NCI-H187 (cell line): ENCODE data around the gene TNRC18.
"Not testable (repeated sequence)": the region's sequence is repeated elsewhere in the genome, so short reads cannot be mapped to it uniquely, and the experiment has no call there.

Source experiments
- DNase-seq, 2 experiments: peaks; one replicate each; lab custom pipeline; 2025; lab: John Stamatoyannopoulos, UW

The TNRC18 gene

DNA sequence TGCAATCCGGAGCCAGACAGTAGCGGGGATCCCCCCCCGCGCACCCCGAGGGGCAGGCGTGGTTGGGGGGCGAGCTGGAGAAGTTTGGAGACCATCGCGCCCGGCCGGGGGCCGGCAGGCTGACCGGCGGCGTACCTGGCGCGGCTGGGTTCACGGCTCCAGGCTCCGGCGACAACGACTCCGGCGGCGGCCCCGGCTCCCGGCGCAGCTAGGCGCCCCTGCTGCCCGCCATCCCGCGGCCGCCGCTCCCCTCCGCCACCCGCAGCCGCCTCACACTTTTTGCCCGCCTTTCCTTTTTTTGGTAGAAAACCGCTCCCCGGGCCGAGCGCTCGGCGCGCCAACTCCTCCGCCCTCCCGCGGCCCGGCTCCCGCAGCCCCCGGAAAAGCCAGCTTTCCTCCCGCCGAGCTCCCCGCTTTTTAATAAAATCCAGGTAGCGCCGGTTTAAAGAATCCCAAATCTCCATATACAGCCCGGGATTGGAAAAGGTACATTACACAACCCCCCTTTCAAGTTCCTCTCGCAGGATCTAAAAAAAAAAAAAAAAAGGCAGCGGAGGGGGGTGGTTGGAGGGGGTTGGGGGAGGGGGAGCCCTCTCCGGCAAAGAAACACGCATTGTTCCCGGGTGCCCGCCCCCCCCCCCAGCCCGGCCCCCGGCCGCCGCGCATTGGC lies at the start of gene TNRC18:
Gene TNRC18 (minus strand): TSS at position 529 of the 670 bp plus-strand sequence. CDS start 2,588 bp downstream, outside the sequence.
- DNase-seq, result no peak

DNA sequence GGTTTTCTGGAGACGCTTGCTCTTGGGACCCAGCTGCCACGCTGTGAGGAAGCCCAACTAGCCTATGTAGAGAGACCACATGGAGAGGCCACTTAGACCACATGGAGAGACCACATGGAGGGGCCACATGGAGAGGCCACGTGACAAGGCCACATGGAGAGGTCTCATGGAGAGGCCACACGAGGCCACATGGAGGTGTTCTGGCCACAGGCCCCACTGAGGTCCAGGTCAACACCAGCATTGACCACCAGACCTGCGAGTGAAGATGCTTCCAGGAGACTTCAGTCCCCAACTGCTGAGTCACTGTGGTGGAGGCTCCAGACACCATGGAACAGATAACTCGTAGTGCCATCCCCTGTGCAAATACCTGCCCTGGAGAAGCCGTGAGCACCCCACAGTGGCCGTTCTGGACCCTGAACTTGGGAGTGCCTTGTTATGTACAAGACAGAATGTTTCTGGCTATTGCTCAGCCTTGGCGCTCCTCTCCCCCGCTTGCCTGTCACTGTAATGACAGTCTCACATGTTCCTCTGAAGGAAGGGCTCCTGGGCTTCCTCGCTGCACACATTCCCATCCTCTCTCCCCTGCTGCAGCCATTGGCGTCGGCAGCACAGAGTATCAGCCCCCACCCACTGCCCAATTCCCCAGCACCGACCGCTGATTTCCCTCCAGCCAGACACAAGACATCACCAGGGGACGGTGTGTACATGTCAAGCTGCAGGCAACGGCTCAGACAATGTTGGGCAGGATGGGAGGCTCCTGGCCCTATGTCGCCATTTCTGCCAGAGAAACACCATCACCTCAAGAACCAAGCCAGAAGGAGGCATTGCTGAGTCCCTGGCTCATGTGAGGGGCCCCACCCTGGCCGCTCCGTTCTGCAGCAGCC lies 49.0 kb upstream of the TNRC18 start:
- no peak for DNase-seq

DNA sequence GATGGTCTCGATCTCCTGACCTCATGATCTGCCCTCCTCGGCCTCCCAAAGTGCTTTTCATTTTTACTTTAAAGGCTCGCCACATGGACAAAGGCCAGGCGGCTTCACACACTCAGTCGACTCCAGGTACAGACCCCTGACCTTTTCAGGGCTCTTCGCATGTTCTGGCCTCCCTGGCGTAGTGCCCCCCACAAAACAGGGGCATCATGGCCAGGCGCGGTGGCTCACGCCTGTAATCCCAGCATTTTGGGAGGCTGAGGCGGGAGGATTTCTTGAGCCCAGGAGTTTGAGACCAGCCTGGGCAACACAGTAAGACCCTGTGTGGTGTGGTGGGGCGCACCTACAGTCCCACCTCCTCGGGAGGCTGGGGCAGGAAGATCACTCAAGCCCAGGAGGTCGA lies 48.0 kb upstream of the TNRC18 start:
- DNase-seq, result not testable (repeated sequence)

DNA sequence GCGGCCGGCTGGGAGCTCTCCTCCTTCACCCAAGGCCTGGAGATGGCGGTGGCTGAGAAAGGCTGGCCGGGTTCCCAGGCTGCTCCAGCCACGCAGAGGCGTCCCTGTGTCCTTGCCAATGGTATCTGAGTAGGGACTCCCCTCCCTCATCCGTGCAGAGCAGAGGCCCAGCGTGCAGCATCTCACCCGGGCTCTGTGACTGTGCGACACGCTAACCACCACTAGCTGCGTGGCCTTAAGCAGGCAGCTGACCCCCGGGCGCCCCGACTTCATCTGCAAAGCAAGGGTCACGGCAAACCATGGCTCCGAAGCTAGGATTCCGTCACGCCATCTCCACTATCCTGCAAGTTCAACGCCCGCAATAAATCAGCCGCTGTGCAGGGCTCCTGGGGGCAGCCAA lies 47.2 kb upstream of the TNRC18 start:
- DNase-seq, result no peak

DNA sequence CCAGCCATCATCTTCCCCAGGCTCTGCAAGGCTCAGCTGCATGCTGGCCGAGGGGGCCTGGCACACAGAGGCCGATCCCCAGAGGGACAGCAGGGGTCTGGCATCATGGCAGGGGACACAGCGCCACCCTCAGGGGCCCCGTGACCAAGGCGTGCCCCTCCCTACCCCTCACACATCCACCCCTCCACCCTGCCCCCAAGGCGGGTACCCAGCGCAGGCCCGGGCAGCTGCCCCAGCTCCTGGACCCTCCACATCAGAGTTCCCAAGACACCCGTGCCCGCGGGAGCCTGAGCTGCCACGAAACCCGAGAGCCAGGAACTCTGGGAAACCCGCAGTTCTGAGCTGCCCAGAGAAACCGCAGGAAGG lies 46.5 kb upstream of the TNRC18 start:
- DNase-seq, result no peak

- no peak for DNase-seq
These were observed 45.9 kb upstream of the TNRC18 start for GRCh38 chr7:5469375-5470166.

DNA sequence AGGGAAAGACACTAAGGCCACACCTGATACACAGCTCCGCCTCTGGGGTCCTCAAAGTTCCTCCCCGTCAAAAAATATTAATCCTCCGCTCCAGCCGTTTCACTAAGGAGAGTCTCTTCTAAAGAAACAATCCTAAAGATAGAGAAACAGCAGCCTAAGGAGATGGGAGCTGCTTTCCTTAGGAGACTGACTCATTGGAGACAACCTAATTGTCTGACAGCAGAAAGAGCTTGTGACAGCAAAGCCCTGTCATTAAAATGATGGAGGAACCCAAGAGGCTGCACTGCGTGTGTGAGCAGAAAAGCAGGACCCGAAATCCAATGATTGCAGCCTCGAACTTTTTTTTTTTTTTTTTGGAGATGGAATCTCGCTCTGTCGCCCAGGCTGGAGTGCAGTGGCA lies 44.0 kb upstream of the TNRC18 start:
- no peak for DNase-seq

- DNase-seq, result no peak
These were observed 42.9 kb upstream of the TNRC18 start for GRCh38 chr7:5466551-5466950.

DNA sequence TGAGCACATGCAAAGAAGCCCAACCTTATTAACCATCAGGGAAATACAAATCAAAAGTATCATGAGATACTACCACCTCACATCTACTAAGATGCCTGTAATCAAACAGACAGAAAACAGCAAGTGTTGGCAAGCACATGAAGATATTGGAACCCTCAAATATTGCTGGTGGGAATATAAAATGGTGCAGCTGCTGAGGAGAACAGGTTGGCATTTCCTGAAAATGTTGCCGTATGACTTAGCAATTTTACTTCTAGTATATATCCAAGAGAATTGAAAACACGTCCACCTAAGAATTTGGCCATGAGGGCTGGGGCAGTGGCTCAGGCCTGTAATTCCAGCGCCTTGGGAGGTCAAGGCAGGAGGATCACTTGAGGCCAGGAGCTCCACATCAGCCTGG lies 39.4 kb upstream of the TNRC18 start:
- DNase-seq, result no peak

- DNase-seq, result no peak
These were observed 38.6 kb upstream of the TNRC18 start for GRCh38 chr7:5462216-5462615.

GRCh38 chr7:5458921-5459480 lies 35.4 kb upstream of the TNRC18 start:
- no peak for DNase-seq

DNA sequence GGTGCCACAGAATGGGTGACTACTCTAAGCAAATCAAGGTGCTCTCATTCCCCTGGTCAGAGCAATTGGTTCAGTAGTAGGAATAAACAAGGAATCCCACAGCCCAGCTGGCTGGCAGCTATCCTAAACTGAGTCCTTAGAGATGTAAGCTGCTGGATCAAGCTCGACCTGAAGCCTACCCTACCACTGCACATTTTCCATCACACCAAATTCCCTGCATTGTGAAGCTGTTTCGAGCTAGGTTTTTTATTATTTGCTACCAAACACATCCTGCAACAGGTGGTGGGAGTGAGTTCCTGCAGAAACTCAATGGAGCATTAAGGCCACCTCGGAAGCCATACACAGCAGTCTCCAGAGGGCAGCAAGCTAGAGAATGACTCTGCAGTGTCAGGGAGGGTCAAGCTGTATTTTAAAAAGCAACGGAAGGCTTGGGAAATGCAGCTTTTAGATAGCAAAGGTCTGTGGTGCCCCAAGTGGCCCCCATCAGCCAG lies 33.7 kb upstream of the TNRC18 start:
- DNase-seq, result no peak

DNA sequence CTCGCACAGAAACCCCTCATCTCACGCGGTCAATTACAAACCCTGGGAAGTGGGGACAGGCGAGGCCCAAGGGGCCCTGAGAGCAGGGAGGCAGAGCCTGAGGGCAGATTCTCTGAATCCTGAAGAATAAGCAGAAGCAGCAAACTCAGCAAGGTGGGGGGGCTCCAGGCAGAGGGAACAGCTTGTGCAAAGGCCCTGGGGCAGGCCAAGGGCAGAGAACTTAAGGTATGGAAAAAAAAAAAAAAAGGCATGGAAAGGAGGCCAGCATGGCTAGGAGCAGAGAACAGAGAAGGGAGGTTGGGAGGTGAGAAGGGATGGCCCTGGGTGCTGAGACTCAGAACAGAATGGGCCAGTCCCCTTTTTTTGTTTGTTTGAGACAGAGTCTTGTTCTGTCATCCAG lies 32.8 kb upstream of the TNRC18 start:
- DNase-seq, result no peak

GRCh38 chr7:5455581-5456219 lies 32.1 kb upstream of the TNRC18 start:
- DNase-seq, result no peak

DNA sequence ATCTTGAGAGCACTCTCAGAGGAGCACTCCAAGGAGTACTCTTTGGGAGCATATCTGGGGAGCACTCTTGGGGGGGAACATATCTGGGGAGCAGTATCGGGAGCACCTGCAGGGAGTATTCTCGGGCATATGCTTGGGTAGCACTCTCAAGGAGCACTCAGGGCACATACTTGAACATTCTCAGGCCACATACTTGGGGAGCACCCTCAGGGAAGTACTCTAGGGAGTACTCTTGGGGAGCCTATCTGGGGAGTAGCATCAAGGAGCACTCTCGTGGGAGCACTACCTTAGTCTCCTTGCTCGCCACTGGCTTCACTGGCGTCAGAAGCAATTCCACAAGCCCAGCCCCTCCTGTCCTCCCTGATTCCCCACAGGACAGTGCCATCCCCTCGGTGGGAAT lies 31.5 kb upstream of the TNRC18 start:
- no peak for DNase-seq

DNA sequence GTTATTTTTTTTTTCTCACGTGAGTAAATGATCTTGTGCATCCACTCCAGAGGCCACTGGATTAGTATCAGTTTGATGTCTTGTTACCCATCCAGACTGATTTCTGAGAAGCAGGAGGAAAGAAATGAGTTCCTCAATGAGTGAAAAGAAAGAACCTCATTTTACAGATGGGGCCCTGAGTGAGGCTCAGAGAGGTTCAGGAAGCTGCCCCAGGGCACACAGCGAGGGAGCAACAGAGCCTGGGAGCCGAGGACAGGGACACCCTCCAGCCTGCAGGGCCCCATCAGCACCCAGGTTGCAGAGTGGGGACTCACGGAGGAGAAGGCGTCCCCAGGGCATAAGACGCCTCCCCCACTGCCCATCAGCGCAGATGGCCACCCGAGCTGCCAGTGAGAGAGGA lies 30.9 kb upstream of the TNRC18 start:
- no peak for DNase-seq

DNA sequence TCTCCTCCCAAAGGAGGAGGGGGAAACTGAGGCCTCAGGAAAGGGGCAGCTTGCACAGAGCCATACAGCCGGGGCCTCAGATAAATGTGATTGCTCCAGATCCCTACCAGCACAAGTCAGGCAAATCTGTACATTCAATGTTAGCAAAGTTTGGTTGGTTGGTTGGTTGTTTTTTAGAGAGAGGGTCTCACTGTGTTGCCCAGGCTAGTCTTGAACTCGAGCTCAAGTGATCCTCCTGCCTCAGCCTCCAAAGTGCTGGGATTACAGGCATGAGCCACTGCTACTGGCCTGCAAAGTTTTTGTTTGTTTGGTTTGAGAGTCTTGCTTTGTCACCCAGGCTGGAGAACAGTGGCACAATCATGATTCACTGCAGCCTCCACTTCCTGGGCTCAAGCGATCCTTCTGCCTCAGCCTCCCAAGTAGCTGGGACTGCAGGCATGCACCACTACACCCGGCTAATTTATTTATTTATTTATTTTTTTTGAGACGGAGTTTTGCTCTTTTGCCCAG lies 30.0 kb upstream of the TNRC18 start:
- DNase-seq, result no peak

GRCh38 chr7:5452937-5453540 lies 29.4 kb upstream of the TNRC18 start:
- no peak for DNase-seq

- DNase-seq, result no peak
These were observed 28.9 kb upstream of the TNRC18 start for GRCh38 chr7:5452470-5452899.

DNA sequence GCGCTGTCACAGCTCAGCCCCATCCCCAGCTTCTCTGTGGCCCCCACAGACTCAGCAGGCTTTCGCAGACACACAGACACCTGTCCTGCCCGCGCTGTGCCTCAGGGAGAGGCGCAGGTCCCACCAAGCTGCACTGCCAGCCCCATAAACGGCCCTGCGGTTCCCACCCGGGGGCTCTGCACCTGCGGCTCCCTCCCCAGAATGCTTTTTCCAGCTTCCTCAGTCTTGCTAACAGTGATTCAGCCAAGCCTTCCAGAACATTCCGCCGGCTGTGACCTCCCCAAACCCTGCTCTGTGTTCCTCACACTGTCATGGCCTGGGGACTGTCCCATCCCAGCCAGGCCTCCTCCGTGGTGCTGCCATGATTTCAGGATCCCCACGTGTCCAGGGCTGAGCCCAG lies 27.8 kb upstream of the TNRC18 start:
- DNase-seq, result no peak
